ENCODE data around the gene RAB31.

The RAB31 gene

DNA sequence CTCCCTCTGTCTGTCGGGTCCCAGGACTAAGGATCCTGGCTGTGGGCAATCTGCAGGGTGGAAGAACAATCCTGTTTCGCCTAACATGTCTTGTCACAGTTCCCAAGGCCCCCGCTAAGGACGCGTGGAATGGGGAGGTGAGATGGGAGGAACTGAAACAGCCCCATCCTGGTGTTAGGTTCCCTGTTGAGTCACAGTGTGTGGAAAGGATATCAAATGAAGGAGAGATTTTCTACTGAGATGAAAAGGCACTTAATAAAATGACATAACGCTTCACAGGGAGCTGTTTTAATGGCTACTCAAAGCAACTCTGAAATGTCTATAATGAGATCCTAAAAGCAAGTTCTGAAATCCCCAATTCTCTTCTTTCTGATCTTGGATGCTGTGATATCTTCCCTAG lies 52.5 kb downstream of the RAB31 start:
- TF ChIP-seq GATA2 (IDR thresholded peaks at IDR 0.05; ENCODE audit: low read depth, low read length) (no peak), GATA3 (IDR thresholded peaks at IDR 0.05; ENCODE audit: low read depth, low read length) (no peak)

DNA sequence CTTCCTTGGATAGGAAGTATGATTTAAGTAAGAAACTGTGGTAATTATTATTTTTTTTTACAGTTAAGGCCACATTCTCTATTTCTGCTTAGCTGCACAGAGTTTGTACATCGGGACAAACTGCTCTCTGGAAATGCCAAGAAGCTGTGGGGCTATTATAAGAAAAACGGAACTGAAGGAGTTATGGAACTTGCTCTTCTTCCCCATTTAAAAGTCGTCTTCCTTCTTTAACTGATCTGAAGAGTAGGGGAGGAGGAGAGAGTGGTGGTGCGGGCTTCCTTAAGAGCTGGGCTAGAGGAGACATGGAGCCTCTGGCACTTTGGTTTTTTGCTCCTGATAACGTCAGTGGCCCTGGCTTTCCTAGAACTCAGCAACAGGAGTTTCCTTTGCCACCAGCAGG lies 54.4 kb downstream of the RAB31 start:
- no peak for TF ChIP-seq GATA3 (IDR thresholded peaks at IDR 0.05; ENCODE audit: low read depth, low read length)
- TF ChIP-seq GATA2 (IDR thresholded peaks at IDR 0.05; ENCODE audit: low read depth, low read length): no peak

DNA sequence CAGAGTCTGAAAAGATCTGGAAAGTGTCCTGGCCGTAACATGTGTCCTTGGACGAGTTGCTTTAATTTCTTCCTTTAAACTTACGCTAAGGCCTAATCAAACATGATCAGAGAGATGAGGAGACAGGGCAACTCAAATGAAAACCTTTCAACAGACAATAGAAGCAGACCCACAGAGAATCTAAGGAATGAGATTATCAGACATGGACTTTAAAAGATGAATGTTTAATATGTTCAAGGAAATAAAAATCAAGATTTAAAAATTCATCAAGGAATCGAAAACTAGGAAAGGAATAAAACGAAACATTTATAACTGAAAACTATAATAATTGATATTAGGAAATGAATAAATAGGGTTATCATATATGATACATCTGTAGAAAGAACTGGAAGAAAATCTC lies 55.1 kb downstream of the RAB31 start:
- no peak for TF ChIP-seq GATA2 (IDR thresholded peaks at IDR 0.05; ENCODE audit: low read depth, low read length)
- TF ChIP-seq GATA3 (IDR thresholded peaks at IDR 0.05; ENCODE audit: low read depth, low read length): no peak

DNA sequence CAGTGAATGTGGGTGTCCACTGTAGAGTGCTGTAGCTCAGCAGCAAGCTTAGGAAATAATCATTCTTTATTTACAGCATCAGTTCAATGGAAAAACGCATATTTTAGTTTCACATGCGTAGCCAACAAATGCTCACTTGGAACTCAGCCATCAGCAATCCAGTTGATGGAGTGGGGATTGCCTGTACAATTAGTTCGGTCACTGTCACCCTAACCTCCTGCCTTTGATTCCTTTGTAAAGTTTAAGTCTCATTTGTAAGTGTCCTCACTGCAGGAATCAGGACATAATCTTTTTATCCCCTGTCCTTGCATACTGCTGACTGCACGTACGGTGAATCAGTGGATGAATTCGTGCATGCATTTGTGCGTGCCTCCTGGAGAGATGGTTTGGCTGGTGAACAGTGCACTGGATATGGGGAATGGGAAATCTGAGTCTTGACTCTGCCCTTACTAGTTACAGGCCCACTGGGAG lies 55.9 kb downstream of the RAB31 start:
- TF ChIP-seq GATA3 (IDR thresholded peaks at IDR 0.05; ENCODE audit: low read depth, low read length): no peak
- no peak for TF ChIP-seq GATA2 (IDR thresholded peaks at IDR 0.05; ENCODE audit: low read depth, low read length)

DNA sequence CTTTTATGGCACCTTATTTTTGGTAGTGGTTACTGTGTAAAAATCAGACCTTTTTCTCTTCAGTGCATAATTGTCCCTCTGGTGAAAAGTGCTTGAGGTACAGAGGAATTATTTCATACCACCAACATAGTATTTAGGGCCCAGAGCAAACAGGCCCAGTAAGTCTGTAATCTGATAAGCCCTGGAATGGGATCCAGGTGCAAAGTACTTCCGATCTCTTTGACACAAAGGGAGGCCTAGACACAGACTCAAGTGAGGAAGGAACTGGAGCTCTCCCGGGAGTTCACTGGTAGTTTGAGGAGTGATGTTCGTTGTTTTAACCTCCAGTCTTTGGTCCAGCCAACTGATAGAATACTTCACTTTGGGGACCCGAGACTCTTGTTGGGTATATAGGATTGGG lies 57.4 kb downstream of the RAB31 start:
- TF ChIP-seq GATA2 (IDR thresholded peaks at IDR 0.05; ENCODE audit: low read depth, low read length): peak; percentile 17; the same call in 1 of the 2 replicates
- TF ChIP-seq GATA3 (IDR thresholded peaks at IDR 0.05; ENCODE audit: low read depth, low read length): peak; percentile 12; the same call in 1 of the 2 replicates

DNA sequence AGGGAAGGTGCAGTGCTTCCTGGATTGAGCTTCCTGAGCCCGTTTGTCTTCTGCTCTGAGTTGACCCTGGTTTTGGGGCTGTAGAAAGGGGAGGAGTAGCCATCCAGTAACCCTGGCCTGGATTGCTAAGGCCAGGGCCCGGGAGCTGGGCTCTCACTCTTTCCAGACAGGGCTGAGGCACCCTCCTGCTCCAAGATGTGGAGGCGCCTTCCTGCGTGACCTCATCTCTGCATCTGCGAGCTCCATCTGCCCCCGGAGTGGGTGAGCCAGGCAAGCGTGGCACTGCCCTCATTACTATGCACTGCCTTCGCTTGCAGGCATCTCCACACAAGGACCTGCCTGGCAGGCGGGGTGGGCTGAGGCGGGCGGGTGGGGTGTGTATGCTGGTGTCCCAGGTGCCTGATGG lies 58.0 kb downstream of the RAB31 start:
- TF ChIP-seq GATA2 (IDR thresholded peaks at IDR 0.05; ENCODE audit: low read depth, low read length) (no peak), GATA3 (IDR thresholded peaks at IDR 0.05; ENCODE audit: low read depth, low read length) (no peak)

DNA sequence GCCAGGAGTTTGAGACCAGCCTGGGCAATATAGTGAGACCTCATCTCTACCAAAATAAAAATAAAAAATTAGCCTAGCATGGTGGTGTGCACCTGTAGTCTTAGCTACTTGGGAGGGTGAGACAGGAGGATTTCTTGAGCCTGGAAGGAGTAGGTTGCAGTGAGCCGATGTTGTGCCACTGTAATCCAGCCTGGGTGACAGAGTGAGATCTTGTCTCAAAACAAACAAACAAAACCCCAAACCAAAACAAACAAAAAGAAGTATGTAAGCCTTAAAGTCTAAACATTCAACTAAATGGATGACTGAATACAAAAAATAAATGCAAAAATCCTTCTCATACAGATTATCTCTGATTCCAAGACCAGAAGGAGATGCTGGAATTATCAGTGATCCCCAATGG lies 58.6 kb downstream of the RAB31 start:
- TF ChIP-seq GATA2 (IDR thresholded peaks at IDR 0.05; ENCODE audit: low read depth, low read length) (no peak), GATA3 (IDR thresholded peaks at IDR 0.05; ENCODE audit: low read depth, low read length) (no peak)

DNA sequence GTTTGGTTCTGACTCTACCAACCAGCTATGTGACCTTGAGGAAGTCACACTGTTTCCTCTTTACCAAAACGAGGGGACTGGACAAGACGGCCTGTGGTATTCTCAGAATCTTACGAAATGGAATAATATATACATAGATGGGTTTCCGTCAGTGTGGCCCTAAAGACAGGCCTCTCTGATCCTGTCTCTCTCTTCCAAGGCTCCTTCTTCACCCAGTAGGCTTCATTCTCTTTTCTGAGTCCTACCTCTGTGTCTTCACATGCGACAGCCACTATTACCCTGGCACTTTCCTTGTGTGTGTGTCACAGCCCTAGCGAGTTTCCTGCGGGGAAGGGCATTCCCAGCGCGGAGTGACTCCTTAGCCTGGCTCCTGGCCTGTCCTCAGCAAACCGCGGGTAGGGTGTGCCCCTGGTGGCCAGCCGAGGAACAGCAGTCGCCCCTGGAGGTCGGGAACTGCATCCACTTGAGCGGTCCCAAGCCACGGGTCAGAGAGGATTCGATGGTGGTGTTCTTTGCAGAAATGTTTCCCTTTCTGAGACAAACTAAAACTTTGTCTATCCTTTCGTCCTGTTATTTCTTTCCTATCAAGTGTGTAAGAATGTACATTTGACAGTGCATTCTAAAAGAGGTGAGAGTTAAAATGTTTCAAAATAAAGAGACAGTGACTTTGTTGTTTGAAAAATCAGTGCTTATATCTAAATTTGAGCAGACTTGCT lies 63.3 kb downstream of the RAB31 start:
- TF ChIP-seq GATA2 (IDR thresholded peaks at IDR 0.05; ENCODE audit: low read depth, low read length) (no peak), GATA3 (IDR thresholded peaks at IDR 0.05; ENCODE audit: low read depth, low read length) (no peak)

DNA sequence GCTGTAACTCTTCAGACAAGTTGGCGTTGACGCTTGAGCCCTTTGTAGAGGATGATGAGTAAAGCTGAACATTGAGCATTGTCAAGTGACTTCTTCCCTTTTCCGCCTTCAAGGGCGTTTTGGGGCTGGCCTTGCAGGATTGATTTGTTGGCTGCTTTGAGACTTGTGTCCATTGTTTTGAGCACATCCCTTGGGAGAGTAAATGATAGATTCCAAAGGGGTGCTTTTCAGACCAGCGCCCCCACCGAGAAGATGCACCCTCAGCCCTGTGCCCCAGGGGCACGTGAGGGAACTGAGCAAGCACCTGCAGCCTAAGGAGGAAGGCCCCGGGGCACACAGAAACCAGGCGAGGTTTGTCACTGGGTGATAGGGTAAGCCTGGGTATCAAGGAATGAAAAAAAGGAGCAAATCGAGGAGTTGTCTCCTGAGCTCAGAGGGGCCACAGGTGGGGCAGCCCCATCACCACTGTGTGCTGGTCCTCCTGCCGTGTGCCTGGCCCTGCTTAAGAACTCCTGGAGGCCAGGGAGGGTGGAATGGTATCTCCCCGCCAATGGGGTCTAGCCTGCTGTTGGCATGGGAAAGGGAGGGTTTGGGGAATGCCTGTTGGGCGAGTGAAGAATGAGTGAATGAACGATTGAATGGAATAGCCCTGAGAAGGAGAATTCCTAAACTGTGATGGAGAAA lies 64.0 kb downstream of the RAB31 start:
- TF ChIP-seq GATA3 (IDR thresholded peaks at IDR 0.05; ENCODE audit: low read depth, low read length) (no peak), GATA2 (IDR thresholded peaks at IDR 0.05; ENCODE audit: low read depth, low read length) (no peak)

DNA sequence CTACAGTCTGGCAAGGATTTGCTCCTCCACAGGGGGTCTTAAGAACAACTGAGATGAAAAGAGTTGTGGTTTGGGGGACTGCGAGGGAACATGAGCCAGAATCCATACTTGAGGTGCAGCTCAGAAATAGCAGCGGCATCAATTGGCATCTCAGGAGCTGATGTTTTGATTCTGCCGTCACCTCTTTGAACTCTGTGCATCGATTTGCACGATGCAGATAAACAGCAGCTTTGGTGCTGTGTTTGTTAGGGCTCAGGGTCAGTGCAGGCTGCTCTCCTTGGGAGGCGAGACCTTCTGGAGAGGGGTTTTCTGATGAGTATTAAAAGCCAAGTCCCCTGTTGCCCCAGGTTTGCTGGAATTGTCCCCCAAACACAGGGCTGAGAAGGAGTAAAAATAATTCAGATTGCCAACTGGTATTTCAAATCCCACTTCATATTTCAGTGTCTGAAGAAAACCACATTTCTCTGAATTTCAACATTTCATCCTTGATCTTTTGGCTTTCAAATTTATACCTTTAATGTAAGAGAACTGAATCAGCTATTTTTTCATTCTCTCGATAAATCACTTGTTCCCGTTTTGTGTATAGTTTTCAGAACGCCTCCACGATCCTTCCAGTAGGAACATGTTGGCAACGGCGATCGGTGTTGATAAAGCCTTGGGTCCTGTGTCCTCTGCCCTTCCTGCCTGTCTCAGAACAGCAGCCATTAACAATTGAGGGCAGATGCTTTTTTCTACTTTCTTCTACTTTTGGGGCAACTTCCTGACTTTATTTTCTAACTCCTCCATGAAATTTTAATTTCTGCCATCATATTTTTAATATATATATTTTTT lies 65.0 kb downstream of the RAB31 start:
- TF ChIP-seq GATA2 (IDR thresholded peaks at IDR 0.05; ENCODE audit: low read depth, low read length): no peak
- no peak for TF ChIP-seq GATA3 (IDR thresholded peaks at IDR 0.05; ENCODE audit: low read depth, low read length)

DNA sequence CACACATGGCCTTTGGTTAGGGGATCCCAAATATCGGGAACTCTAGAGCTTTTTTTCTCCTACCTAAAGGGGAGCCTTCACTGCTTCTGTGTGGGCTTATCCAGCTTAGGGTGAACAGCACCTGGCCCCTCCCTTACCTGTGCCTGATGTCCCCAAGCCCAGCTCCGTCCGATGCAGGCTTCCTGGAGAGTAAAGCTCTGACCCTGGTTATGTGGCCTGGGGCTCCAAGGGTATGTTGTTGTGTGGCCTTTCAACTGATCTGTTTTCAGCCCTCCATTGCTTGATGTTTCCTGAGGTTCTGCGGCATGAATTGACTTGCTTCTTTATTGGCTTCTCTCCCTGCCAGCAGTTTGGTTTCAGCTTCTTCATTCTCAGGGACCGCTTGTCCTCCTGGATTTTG lies 66.0 kb downstream of the RAB31 start:
- TF ChIP-seq GATA2 (IDR thresholded peaks at IDR 0.05; ENCODE audit: low read depth, low read length): no peak
- TF ChIP-seq GATA3 (IDR thresholded peaks at IDR 0.05; ENCODE audit: low read depth, low read length): no peak

DNA sequence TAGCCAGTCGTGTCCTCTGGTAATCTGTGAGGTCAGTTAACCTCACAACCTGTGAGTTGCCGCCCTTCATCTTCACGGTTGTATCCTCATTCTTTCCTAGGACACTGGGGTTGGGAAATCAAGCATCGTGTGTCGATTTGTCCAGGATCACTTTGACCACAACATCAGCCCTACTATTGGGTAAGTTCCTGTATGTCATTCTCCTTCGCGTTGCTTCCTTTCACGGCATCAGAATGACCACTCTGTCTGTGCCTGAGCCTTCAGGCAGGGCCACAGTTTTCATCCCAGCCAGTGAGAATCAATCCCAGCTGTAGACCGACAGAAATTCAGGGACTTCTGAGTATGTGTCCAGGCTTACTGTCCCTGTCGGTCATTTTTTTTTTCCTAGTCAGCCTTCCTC lies 67.1 kb downstream of the RAB31 start:
- TF ChIP-seq GATA2 (IDR thresholded peaks at IDR 0.05; ENCODE audit: low read depth, low read length): no peak
- no peak for TF ChIP-seq GATA3 (IDR thresholded peaks at IDR 0.05; ENCODE audit: low read depth, low read length)

DNA sequence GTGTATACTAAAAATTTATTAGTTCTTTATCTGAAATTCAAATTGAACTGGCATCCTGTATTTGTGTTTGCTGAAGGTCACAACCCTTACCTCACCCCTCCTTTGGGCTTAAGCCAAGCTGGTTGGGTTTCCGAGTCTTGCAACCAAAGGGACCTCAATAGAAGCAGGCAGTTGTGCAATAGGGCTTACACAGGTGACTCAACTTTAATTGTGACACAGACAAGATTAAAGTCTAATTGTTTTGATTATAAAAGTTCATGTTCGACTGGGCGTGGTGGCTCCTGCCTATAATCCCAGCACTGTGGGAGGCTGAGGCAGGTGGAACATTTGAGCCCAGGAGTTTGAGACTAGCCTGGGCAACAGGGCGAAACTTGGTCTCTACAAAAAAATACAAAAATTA lies 71.5 kb downstream of the RAB31 start:
- no peak for TF ChIP-seq GATA2 (IDR thresholded peaks at IDR 0.05; ENCODE audit: low read depth, low read length)
- TF ChIP-seq GATA3 (IDR thresholded peaks at IDR 0.05; ENCODE audit: low read depth, low read length): no peak

DNA sequence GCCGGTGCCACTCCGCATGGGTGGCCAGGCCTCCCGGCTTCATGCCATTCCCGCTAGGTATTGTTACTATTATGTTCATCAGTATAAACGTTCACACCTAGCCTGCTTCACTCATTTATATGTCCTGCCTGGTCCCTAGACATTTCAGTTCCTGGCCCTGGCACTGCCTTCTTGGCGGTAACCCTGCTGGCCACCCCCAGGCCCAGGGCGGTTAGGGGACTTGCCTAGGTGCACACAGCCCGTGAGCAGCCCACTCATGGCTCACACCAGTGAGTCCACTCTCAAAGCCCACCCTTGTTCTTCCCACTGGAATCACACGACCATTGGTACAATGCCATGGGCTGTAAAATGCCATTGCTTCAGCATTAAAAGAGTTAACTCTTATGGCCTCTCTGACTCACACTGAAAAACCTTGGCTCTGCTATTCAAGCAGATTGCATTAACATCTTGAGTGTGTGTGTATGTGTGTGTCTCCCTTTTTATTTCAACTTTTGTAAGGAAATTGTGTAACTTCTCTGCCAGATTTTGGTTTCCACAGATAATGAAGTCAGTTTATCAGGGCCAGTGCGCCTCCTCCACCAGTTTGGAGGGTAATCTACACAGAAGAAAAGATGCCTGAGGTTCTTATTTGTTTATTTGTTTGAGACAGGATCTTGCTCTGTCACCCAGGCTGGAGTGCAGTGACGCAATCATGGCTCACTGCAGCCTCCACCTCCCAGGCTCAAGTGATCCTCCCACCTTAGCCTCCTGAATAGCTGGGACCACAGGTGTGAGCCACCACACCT lies 74.2 kb downstream of the RAB31 start:
- TF ChIP-seq GATA2 (IDR thresholded peaks at IDR 0.05; ENCODE audit: low read depth, low read length) (no peak), GATA3 (IDR thresholded peaks at IDR 0.05; ENCODE audit: low read depth, low read length) (no peak)
